GM18526 (cell line): ENCODE results near the gene ZACN.

ENCODE experiments used
- POLR2A ChIP-seq: IDR thresholded peaks from 3 replicates; pipeline ENCODE4 v1.6.1; 2011; ENCODE audit not compliant: insufficient read length; ENCODE audit errors: extremely low read depth

ZACN gene

DNA sequence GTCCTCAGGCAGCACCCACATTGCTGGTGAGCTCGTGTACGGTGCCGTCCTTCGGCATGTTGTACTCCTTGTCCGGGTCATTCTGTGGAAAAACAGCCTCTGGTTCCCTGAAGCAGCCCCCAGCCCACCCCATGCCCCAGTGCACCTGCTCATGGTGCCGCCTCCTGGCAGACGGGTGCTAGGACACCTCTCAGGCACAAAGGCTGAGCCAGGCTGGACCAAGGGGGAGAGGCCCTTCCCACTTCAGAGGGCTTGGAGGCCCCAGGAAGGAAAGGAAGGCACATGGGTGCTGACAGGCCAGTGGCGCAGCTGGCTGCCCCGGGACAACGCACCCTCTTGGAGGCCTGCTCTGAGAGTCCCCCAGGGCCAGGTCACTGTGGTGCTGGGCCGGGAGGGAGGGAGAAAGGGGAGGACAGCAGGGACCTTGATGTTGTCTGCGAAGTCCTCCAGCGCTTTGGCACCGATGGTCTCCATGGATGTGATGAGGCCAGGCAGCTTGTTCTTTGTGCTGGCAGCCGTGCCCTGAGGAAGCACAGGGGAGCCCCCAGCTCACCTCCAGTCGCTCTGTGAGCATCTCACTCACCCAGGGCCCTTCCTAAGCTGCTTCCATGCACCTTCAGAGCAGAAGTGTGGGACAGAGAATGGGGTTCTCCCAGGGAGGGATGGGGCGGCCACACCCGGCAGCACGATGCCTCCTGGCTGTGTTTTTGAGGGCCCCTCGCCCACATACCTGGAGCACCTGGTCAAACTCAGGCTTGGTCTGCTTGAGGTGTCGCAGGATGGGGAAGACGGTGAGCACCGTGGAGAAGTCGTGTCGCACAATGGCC lies 9.3 kb downstream of the ZACN start:
- no peak for TF ChIP-seq POLR2A

DNA sequence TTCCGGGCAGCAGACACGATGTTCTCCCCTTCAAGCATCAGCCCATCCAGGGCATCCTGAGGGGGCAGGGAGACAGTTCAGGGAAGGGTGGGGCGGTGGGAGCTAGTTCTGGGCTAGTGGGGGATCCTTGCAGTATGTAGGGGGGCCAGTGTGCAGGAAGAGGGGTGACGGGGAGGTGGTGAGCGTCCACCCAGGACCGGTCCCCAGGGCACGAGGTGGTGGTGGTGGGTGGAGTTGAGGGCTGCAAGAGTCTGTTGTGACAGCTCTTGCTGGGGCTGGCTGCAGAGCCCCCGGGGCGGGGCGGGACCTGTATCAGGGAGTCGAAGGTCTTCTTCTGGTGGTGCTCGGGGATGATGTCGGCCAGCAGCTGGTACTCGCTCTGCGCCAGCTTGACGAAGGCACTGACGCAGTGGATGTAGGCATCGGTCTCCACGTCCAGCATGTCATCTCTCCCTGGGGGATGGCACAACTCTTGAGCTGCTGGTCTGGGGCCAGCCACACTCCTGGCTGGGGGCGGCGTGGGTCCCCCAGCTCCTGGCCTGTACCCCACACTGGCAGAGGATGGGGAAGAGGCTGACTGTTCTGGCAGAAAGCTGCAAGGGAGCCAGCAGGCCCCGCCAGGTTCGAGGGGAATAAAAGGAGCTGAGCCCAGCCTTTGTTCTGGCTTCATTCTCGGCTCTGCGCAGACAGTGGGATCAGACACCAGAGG lies 10.0 kb downstream of the ZACN start:
- no peak for TF ChIP-seq POLR2A

DNA sequence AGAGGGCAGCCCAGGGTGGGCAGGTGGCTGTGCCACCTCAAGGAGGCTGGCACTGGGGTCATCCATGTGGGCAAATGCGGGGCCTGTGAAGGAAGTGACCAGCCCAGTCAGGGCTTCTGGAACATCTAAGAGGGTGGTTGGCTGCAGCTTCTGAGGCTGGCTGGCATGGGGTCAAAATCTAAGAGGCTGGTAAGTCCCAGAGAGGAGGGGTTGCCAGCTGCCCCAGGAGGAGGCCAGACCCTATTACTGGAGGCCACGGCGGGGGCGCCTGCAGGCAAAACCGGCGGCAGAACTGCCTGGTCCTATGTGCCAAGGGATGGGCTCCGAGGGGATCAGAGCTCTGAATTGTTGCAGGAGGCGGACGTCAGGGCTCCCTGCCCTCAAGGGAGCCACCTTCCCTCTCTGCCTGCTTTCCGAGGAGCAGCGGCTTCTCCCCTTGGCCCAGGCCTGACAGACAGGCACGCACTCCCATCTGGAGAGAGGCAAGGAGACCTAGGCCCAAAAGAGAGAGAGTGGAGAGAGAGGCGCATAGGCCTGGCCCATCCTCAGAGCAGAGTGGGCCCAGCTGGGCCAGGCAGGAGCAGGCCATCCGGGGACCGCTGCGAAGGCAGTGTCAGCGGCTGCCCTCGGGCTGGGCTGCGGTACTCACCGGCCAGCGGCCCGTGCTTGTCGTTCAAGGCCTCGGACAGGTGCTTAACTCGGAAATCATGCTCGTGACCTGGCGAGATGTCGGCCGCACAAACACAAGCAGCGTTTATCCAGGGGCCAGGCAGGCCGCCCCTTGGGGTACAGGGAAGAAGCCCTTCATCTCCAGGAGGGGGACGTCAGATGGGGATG lies 10.9 kb downstream of the ZACN start:
- TF ChIP-seq POLR2A: no peak

DNA sequence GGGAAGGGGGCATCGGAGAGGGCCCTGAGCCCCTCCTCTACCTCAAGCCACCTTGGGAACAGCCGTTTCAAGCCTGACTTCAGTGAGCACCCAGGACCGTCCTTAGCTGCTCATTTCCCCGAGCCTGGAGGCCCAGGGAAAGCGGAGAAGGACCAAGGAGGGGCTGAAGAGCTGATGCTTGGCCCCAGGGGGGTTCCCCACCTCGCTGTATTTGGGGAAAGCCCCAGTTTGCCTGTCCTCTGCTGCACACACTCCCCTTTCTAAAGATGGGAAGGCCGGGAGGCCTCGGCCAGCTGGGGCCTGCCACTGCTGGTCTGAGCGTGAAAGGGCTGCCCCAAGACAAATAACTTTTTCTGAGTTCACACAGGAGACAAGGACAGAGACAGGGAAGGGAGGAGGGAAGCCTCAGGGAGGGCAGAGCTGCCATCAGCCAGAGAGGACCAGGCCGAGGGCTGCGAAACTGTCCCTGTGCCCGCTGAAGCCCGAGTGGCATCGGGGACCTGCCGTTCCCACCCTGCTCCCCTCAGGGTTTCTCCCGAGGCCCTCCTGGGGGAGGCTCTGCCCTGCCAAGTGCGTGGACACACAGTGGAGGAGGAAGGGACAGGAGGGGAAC lies 11.6 kb downstream of the ZACN start:
- no peak for TF ChIP-seq POLR2A

DNA sequence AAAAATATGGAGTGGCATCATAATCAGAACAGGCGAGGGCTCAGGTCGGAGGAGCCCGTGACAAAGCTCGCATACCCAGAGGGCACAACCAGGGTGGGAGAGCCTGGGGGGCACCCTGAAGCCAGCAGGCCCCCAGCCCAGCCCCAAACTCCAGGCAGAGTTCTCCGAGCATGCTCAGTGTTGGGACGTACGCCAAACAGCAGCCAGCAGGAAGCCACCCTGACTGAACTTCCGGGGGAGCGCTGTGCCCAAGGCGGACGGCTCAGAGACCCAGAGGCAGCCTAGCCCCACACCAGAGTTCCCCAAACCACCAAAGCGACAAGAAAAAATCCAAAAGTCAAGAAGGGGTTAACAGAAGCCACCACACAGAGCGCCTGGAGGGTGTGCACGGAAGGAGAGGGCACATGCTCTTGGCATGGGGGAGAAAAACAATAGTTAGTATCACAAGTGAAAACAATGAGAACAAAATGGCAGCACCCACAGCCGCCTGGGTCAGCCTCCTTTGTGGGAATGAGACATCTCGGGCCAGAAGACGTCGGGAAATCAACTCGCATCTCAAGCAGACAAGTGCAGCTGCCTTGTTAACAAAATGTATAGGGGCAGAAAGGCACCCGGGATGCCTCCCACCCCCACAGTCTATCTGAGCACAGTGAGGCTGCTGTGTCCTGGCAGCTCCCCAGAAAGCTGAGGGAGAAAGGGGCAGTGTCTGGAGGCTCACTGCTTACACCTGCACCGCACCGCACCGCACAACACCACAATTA lies 12.7 kb downstream of the ZACN start:
- TF ChIP-seq POLR2A: no peak

DNA sequence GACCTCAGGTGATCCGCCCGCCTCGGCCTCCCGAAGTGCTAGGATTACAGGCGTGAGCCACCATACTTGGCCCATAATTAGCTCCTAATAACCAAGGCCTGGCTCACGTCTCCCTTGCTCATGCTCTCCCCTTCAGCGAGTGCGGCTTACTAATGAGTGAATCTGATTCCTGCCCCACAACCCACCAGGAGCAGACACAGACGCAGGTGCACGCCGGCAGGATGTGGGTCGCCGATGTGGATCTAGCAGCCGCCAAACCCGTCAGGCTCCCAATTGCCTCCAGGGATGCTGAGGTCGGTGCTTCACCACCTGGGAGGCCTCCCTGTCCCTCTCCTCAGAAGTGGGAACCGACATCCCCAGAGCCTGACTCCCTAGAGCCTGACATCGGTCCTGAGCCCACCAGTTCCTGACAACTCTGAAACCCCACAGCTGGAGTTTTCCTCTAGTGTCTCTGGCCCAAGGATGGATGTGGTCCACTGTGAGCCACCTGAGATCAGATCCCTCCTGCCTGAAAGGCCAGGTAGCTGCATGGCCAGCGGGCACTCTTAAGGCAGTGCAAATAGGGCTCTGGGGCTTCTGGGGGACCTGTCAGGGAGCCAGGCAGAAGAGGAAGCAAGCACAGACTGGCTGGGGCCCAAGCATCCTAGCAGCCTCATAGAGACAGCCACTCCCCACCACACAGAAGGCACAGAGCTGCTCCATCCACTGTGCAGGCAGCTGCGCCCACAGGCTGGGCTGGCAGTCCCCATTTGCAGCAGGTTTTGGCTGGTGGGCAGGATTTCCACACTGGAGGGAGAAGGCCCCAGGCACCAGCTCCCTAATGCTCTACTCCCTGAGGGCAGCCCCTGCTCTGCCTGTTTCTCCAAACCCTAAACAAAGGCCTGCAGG lies 13.8 kb downstream of the ZACN start:
- TF ChIP-seq POLR2A: no peak

DNA sequence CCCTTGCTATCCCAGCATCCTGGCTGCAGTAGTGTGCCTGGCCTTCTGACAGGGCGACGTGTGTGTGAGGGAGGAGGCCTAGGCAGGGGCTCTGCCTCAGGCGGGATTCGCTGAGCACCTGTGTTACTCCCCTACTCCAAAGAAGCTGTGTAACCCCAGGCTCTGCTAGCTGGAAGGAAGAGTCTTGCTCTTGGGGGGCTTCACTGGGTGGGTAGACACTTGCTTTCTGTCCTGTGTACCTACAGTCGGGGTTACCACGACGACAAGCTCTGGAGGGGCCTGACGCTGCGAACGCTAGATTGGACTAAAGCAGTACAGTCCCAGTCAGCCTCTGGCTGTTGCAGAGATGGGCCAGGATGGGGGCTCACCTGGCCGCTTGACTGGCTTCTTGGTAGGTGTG lies 15.1 kb downstream of the ZACN start:
- TF ChIP-seq POLR2A: no peak

DNA sequence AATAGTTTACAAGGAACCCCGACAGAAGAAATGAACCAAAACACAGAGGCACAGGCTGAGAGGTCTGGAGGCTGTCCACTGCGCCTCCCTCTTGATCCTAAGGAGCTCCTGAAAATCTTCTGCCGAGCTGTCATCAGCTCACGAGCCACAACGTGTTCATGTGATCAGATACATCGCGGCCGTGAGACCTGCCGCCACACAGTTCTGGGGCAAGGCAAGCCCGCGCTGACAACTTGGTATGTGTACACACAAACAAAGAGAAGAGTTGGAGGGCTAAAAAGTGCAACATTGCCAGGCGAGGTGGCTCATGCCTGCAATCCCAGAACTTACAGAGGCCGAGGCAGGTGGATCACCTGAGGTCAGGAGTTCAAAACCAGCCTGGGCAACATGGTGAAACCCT lies 17.0 kb downstream of the ZACN start:
- TF ChIP-seq POLR2A: no peak

DNA sequence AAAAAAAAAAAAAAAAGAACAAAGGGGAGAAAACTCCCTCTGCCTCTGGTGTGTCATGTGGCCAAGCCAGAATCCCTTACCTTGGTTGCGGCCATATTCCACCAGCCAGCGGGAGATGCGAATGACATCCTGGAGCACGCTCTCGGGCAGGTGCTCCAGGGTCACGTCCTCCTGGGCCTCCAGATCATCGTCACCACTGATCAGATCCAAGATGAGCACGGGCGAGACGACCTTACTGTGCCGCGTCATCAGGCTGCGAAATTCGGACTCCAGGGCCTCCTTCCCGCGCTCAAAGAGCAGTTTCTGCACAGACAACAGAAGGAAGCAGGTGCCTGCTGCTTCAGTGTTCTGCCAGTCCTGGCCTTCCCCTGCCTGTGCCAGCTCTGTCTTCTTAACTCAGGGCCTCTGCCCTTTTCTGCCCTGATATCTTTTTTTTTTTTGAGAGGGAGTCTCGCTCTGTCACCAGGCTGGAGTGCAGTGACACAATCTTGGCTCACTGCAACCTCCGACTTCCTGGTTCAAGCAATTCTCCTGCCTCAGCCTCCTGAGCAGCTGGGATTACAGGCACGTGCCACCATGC lies 18.8 kb downstream of the ZACN start:
- no peak for TF ChIP-seq POLR2A

DNA sequence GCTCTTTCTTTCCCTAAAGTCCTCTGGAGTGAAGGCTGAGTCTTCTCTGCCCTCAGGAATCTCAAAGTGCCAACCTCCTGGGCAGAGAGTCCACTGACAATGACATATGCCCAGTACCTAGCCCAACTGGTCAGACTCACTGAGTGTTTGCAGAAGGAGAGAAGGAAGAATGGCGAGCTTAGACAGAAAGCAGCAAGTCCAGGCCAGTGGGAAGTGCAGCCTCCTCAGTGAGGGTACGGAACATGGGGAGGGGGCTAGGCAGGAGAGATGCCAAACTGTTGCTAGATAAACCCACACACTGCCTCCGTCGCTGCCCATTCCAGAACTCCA lies 23.9 kb downstream of the ZACN start:
- TF ChIP-seq POLR2A: no peak

DNA sequence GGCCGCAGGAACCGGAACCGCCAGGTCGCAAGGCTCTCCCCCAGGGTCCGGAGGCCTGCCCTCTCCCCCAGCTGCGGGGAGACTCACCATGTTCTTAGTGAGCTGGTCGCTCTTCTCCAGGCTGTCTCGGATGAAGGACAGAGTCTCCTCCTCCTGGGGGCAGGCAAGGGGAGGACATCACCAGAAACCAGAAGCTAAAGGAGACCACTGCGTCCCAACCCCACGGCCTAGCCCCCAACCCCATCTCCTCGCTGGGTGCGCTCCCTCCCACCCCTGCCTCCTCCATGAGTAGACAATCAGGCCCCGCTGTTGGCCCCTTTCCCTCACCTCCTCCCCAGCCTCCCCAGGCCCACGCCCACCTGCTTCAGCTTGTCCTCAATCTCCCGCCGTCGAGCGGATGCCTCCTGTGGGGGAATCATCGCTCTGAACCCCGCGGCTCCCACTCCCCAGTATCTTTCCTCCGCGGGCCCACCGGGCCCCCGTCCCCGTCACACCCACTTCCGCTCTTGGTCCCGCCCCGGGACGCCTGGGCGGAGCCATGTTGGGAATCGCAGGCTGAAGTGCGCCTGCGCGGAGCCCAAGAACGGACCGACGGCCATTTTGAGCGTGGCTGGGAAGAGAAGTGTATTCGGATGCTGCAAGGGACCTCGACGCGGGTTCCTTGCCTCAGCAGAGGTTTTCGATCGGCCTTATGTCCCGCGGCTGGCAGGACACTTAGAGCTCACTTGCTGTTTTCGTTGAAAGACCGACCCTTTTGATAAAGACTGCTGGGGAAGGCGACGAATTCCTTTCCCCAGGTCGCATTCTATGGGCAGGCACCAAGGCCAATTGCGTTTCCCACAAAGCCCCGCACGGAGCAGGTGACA lies 24.5 kb downstream of the ZACN start, which contains the start of gene EXOC7:
Gene EXOC7 (minus strand): TSS at position 514 of the 866 bp plus-strand sequence. CDS start 95 bp downstream, at position 419.
- peak; percentile 83 for TF ChIP-seq POLR2A

DNA sequence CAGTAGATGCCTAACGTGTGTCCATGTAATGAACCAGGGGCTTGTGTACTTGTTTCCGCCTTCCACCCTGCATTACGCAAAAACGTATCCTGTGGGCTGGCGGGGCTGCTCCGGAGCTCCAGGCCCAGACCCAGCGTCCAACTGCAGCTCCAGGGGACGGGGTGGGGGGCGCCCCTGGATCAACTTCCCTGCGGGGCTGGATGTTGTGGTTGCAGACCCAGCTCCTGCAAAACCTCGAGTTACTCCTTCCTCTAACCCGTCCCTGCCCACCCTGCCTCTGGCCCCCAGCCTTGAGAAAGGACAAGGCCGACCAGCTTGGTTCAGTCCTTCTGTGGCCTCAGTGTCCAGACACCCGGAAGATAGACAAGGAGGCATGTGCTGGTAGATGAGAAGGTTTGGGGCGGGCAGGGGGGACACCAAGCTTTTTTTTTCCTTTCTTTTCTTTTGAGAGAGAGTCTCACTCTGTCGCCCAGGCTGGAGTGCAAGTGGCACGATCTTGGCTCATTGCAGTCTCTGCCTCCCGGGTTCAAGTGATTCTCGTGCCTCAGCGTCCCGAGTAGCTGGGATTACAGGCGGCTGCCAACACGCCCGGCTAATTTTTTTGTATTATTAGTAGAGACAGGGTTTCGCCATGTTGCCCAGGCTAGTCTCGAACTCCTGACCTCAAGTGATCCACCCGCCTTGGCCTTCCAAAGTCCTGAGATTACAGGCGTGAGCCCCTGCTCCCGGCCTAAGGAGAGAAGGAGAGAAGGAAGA lies 25.3 kb downstream of the ZACN start:
- no peak for TF ChIP-seq POLR2A
